C4-2B (cell line): ENCODE data around the gene LMLN.
A peak's percentile ranks its signal among the peaks of the same experiment; 100 is the strongest.

Experiments
- ZFX ChIP-seq: fragments of 450-650 bp; IDR thresholded peaks from 2 replicates; pipeline ENCODE4 v1.6.1; 2017
- TF ChIP-seq, protein P1 (sequence below): fragments of 450-650 bp; conservative IDR thresholded peaks from 2 replicates; pipeline ENCODE4 v1.5.1; 2017; ENCODE audit warnings: mild to moderate bottlenecking

DNA sequence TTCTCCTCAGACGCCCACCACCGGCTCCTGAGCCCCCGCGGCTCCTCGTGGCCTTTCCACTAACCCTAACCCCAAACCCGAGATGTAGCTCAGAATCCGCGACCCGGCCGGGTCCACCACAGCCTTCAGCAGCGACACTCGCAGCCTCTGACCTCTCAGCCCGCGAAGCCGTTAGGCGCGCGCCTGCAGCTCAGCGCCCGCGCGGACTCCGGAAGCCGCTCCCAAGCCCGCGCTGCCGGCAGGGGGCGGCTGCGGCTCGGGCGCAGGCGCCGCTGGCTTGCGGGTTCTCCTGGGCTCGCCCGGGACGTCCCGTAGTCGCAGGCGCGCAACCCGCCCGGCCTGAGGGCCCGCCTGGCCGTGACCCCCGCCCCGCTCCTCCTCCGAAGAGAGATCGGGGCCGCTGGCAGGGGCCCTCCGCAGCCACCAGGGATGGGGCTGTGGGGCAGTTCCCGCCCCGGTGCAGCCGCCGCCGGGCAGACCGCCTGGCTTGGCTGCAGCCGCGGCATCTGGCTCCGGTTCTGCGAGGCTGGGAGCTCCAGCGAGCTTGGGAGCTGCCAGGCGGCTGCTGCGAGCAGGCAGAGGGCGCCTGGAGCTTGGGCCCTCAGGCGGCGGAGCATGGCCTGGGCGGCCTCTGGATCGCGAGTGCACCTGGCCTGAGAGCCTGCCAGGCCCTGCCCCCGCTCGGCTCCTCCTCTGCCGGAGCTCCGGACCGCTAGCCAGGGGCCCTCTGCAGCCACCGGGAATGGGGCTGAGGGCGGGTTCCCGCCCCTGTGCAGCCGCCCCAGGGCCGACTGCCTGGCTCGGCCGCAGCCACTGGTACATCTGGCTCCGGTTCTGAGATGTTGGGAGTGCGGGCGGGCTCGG is 120.7 kb downstream of the LMLN start:
- TF ChIP-seq, protein P1, sequence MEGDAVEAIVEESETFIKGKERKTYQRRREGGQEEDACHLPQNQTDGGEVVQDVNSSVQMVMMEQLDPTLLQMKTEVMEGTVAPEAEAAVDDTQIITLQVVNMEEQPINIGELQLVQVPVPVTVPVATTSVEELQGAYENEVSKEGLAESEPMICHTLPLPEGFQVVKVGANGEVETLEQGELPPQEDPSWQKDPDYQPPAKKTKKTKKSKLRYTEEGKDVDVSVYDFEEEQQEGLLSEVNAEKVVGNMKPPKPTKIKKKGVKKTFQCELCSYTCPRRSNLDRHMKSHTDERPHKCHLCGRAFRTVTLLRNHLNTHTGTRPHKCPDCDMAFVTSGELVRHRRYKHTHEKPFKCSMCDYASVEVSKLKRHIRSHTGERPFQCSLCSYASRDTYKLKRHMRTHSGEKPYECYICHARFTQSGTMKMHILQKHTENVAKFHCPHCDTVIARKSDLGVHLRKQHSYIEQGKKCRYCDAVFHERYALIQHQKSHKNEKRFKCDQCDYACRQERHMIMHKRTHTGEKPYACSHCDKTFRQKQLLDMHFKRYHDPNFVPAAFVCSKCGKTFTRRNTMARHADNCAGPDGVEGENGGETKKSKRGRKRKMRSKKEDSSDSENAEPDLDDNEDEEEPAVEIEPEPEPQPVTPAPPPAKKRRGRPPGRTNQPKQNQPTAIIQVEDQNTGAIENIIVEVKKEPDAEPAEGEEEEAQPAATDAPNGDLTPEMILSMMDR: peak; percentile 99
- no peak for TF ChIP-seq ZFX
